Measurements from ENCODE around the gene ZNF213. TPM values are rescaled to one million over a fixed set of nuclear protein-coding genes. Genes with fewer than 3 reads are reported as not detected.
"Not testable (repeated sequence)": the region's sequence is repeated elsewhere in the genome, so short reads cannot be mapped to it uniquely, and the experiment has no call there.

Gene ZNF213
- polyA plus RNA-seq, 1 donor (not counting 4 experiments of a cell fraction or from before 2014, with no cell fraction given) = 0.51 TPM

DNA sequence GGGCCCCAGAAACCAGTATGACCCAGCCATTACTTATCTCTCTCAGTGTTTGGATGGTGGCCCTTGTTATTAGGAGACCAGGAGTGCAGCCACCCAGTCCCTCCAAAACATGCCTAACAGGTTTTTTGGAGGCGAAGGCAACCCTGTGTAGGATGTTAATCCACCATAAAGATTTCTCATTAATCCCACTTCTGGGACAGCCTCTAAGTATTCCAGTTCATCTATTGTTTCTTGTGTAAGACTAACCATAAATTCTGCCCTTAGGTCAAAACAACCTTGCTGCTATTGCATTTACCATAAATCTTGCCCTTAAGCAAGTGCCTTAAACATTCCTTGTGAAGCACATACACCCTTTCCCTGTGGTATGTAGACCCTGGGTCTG, 31.7 kb downstream of the ZNF213 start:
- no peaks in the 10 kb centered on the region for H4K20me1 ChIP-seq (ENCODE audit: control insufficient read depth, extremely low read depth, insufficient read depth, low read length)
- H3K27ac ChIP-seq (ENCODE audit: control insufficient read depth, insufficient read depth, low read length) = no peak overlapping the region
- no peak overlapping the region for H3K4me3 ChIP-seq (ENCODE audit: control insufficient read depth in 2 of 3, extremely low read depth in 1 of 3, insufficient read depth in 2 of 3, low read depth in 1 of 3, low read length in 3 of 3)
- H3K4me2 ChIP-seq (ENCODE audit: control insufficient read depth, extremely low read depth, insufficient read depth, low read depth, low read length) = no peak overlapping the region
- H3K9ac ChIP-seq (ENCODE audit: control insufficient read depth, extremely low read depth, insufficient read depth, low read length) = no peak overlapping the region
- no peaks in the 10 kb centered on the region for H3K79me2 ChIP-seq (ENCODE audit: control insufficient read depth, insufficient read depth, low read length)
- H3K27me3 ChIP-seq (ENCODE audit: control insufficient read depth, extremely low read depth, insufficient read depth, low read length) = no peaks in the 10 kb centered on the region
- no peaks in the 10 kb centered on the region for H3K9me3 ChIP-seq (ENCODE audit: control insufficient read depth, low read depth, low read length)
- no peak overlapping the region for H2AFZ ChIP-seq (ENCODE audit: control insufficient read depth, low read length)
- DNase-seq (ENCODE audit: low read depth, low spot score) (no peak), FAIRE-seq (no peak)
- TF ChIP-seq CTCF (optimal IDR thresholded peaks at IDR 0.05 in 1 of 3, IDR thresholded peaks at IDR 0.05 in 1 of 3, conservative IDR thresholded peaks at IDR 0.05 in 1 of 3; ENCODE audit: extremely low read depth in 1 of 3, insufficient read depth in 2 of 3, low read length in 3 of 3) = no peak
- TF ChIP-seq EZH2 (IDR thresholded peaks at IDR 0.05; ENCODE audit: low read length) = no peak
- no peaks in the 10 kb centered on the region for H3K9me1 ChIP-seq (ENCODE audit: control insufficient read depth, extremely low read depth, insufficient read depth, low read length)
- no peaks in the 10 kb centered on the region for H3K36me3 ChIP-seq (ENCODE audit: control insufficient read depth in 2 of 2, extremely low read depth in 1 of 2, insufficient read depth in 2 of 2, low read length in 2 of 2)
- H3K4me1 ChIP-seq (ENCODE audit: control insufficient read depth, extremely low read depth, insufficient read depth, low read length) = peaks cover 2% of the 10 kb centered on the region
- dilution Hi-C loops (cut with MboI; ENCODE audit: extremely low pct_ligation_motif_present, low sequenced_read_pairs) = no loop called here

GRCh38 chr16:3168729-3169128, 33.9 kb downstream of the ZNF213 start:
- DNase-seq (ENCODE audit: low read depth, low spot score); H3K79me2 ChIP-seq (ENCODE audit: control insufficient read depth, insufficient read depth, low read length); H3K4me1 ChIP-seq (ENCODE audit: control insufficient read depth, extremely low read depth, insufficient read depth, low read length); dilution Hi-C loops (cut with MboI; ENCODE audit: extremely low pct_ligation_motif_present, low sequenced_read_pairs); H3K9me1 ChIP-seq (ENCODE audit: control insufficient read depth, extremely low read depth, insufficient read depth, low read length); H3K36me3 ChIP-seq (ENCODE audit: control insufficient read depth in 2 of 2, extremely low read depth in 1 of 2, insufficient read depth in 2 of 2, low read length in 2 of 2); H3K4me3 ChIP-seq (ENCODE audit: control insufficient read depth in 2 of 3, extremely low read depth in 1 of 3, insufficient read depth in 2 of 3, low read depth in 1 of 3, low read length in 3 of 3); FAIRE-seq; H3K27me3 ChIP-seq (ENCODE audit: control insufficient read depth, extremely low read depth, insufficient read depth, low read length); H2AFZ ChIP-seq (ENCODE audit: control insufficient read depth, low read length); H3K4me2 ChIP-seq (ENCODE audit: control insufficient read depth, extremely low read depth, insufficient read depth, low read depth, low read length); H3K27ac ChIP-seq (ENCODE audit: control insufficient read depth, insufficient read depth, low read length); H3K9ac ChIP-seq (ENCODE audit: control insufficient read depth, extremely low read depth, insufficient read depth, low read length); H4K20me1 ChIP-seq (ENCODE audit: control insufficient read depth, extremely low read depth, insufficient read depth, low read length); H3K9me3 ChIP-seq (ENCODE audit: control insufficient read depth, low read depth, low read length): not testable (repeated sequence)

- Histone ChIP-seq H3K27me3 (ENCODE audit: control insufficient read depth, extremely low read depth, insufficient read depth, low read length) (no peaks in the 10 kb centered on the region), H3K36me3 (ENCODE audit: control insufficient read depth in 2 of 2, extremely low read depth in 1 of 2, insufficient read depth in 2 of 2, low read length in 2 of 2) (no peaks in the 10 kb centered on the region), H3K27ac (ENCODE audit: control insufficient read depth, insufficient read depth, low read length) (no peak overlapping the region), H3K4me1 (ENCODE audit: control insufficient read depth, extremely low read depth, insufficient read depth, low read length) (peaks cover 19% of the 10 kb centered on the region), H2AFZ (ENCODE audit: control insufficient read depth, low read length) (peak overlapping the region; percentile 15), H3K9ac (ENCODE audit: control insufficient read depth, extremely low read depth, insufficient read depth, low read length) (no peak overlapping the region), H4K20me1 (ENCODE audit: control insufficient read depth, extremely low read depth, insufficient read depth, low read length) (no peaks in the 10 kb centered on the region), H3K9me3 (ENCODE audit: control insufficient read depth, low read depth, low read length) (no peaks in the 10 kb centered on the region), H3K79me2 (ENCODE audit: control insufficient read depth, insufficient read depth, low read length) (no peaks in the 10 kb centered on the region), H3K4me2 (ENCODE audit: control insufficient read depth, extremely low read depth, insufficient read depth, low read depth, low read length) (peak overlapping the region; percentile 66), H3K9me1 (ENCODE audit: control insufficient read depth, extremely low read depth, insufficient read depth, low read length) (no peaks in the 10 kb centered on the region), H3K4me3 (ENCODE audit: control insufficient read depth in 2 of 3, extremely low read depth in 1 of 3, insufficient read depth in 2 of 3, low read depth in 1 of 3, low read length in 3 of 3) (peak overlapping the region in 2 of 3 experiments; percentile 48 to 71)
- TF ChIP-seq EZH2 (IDR thresholded peaks at IDR 0.05; ENCODE audit: low read length) (no peak), CTCF (optimal IDR thresholded peaks at IDR 0.05 in 1 of 3, IDR thresholded peaks at IDR 0.05 in 1 of 3, conservative IDR thresholded peaks at IDR 0.05 in 1 of 3; ENCODE audit: extremely low read depth in 1 of 3, insufficient read depth in 2 of 3, low read length in 3 of 3) (no peak)
- dilution Hi-C loops (cut with MboI; ENCODE audit: extremely low pct_ligation_motif_present, low sequenced_read_pairs) = no loop called here
- FAIRE-seq = no peak
- DNase-seq (ENCODE audit: low read depth, low spot score) = no peak
Observed at GRCh38 chr16:3170440-3171180, 35.8 kb downstream of the ZNF213 start.

Data from keratinocyte (primary cell).